GM12878 (cell line): ENCODE results near the gene SMARCAD1.

ENCODE experiments used
- BHLHE40 ChIP-seq, 2 experiments: fragments of 450-650 bp in 1 of 2; IDR thresholded peaks; 2 replicates each; pipeline ENCODE4 v1.6.1; 2011 to 2017; ENCODE audit warnings: low read depth in 2 of 2, borderline replicate concordance in 1 of 2, improper control_type of control experiment in 1 of 2, low read length in 1 of 2, mild to moderate bottlenecking in 1 of 2
- CHD4 ChIP-seq: fragments of 200-600 bp; sonication (generic); IDR thresholded peaks from 2 replicates; pipeline ENCODE4 v1.6.1; 2016; ENCODE audit warnings: mild to moderate bottlenecking
- CTCF ChIP-seq, 3 experiments: IDR thresholded peaks in 2 of 3; conservative IDR thresholded peaks in 1 of 3; 2 replicates each; pipeline ENCODE4 v1.5.1; 2011; ENCODE audit warnings: low read depth in 3 of 3, low read length in 3 of 3, mild to moderate bottlenecking in 3 of 3, control low read depth in 2 of 3, moderate library complexity in 2 of 3, inconsistent platforms in 1 of 3, mixed read lengths in 1 of 3; ENCODE audit not compliant: control insufficient read depth in 2 of 3, insufficient read depth in 1 of 3; ENCODE audit errors: extremely low read depth in 1 of 3
- EGR1 ChIP-seq, 2 experiments: IDR thresholded peaks; 1 replicate in 1 of 2; 2 replicates in 1 of 2; pipeline ENCODE4 v1.6.1; 2011 to 2012; ENCODE audit warnings: low read depth in 2 of 2, low read length in 2 of 2, borderline replicate concordance in 1 of 2, mild to moderate bottlenecking in 1 of 2, moderate library complexity in 1 of 2
- EZH2 ChIP-seq: IDR thresholded peaks from 2 replicates; pipeline ENCODE4 v1.6.1; 2012; ENCODE audit warnings: low read depth, mild to moderate bottlenecking, control low read depth, inconsistent platforms, low read length, borderline replicate concordance; ENCODE audit not compliant: control insufficient read depth
- MEF2A ChIP-seq: IDR thresholded peaks from 2 replicates; pipeline ENCODE4 v1.6.1; 2011; ENCODE audit warnings: low read depth, mild to moderate bottlenecking, low read length, moderate library complexity; ENCODE audit not compliant: insufficient read depth
- POLR2A ChIP-seq: IDR thresholded peaks from 2 replicates; pipeline ENCODE4 v1.6.1; 2011; ENCODE audit warnings: low read depth, mild to moderate bottlenecking, low read length
- RAD21 ChIP-seq: IDR thresholded peaks from 2 replicates; pipeline ENCODE4 v1.6.1; 2011; ENCODE audit warnings: mild to moderate bottlenecking, low read depth, low read length, moderate library complexity; ENCODE audit not compliant: insufficient read depth
- SREBF1 ChIP-seq: IDR thresholded peaks from 2 replicates; pipeline ENCODE4 v1.6.1; 2012; ENCODE audit warnings: mild to moderate bottlenecking, low read length
- SUZ12 ChIP-seq: fragments of 200-600 bp; sonication (generic); IDR thresholded peaks from one replicate; pipeline ENCODE4 v1.6.1; 2018; ENCODE audit warnings: antibody characterized with exemption, mild to moderate bottlenecking; ENCODE audit not compliant: unreplicated experiment
- USF2 ChIP-seq: IDR thresholded peaks from 2 replicates; pipeline ENCODE4 v1.6.1; 2011; ENCODE audit warnings: low read depth, low read length, improper control_type of control experiment, borderline replicate concordance
- ZBTB40 ChIP-seq: fragments of 450-650 bp; IDR thresholded peaks from 2 replicates; pipeline ENCODE4 v1.6.1; 2016; ENCODE audit warnings: mild to moderate bottlenecking, moderate library complexity, borderline replicate concordance

- TF ChIP-seq CTCF (IDR thresholded peaks at IDR 0.05 in 2 of 3, conservative IDR thresholded peaks at IDR 0.05 in 1 of 3; ENCODE audit: control insufficient read depth in 2 of 3, extremely low read depth in 1 of 3, insufficient read depth in 1 of 3, low read depth in 3 of 3, low read length in 3 of 3) (no peak), CHD4 (no peak), SUZ12 (no peak), MEF2A (no peak), SREBF1 (no peak), RAD21 (no peak), EGR1 (IDR thresholded peaks at IDR 0.05; ENCODE audit: borderline replicate concordance in 1 of 2, low read depth in 2 of 2, low read length in 2 of 2) (no peak), EZH2 (no peak), ZBTB40 (no peak), BHLHE40 (IDR thresholded peaks at IDR 0.05; ENCODE audit: borderline replicate concordance in 1 of 2, low read depth in 2 of 2, low read length in 1 of 2) (no peak), USF2 (no peak), POLR2A (no peak)
Measured at GRCh38 chr4:94271248-94271647, 63.6 kb downstream of the SMARCAD1 start.
